HG03432 (cell line): ENCODE measurements around the gene AMHR2.

Experiments used
- ATAC-seq: cut with Tn5 transposase; IDR thresholded peaks from one replicate; pipeline ENCODE4 v1.9.1; 2021; ENCODE audit warnings: mild to moderate bottlenecking, moderate library complexity; ENCODE audit not compliant: unreplicated experiment

AMHR2 gene

DNA sequence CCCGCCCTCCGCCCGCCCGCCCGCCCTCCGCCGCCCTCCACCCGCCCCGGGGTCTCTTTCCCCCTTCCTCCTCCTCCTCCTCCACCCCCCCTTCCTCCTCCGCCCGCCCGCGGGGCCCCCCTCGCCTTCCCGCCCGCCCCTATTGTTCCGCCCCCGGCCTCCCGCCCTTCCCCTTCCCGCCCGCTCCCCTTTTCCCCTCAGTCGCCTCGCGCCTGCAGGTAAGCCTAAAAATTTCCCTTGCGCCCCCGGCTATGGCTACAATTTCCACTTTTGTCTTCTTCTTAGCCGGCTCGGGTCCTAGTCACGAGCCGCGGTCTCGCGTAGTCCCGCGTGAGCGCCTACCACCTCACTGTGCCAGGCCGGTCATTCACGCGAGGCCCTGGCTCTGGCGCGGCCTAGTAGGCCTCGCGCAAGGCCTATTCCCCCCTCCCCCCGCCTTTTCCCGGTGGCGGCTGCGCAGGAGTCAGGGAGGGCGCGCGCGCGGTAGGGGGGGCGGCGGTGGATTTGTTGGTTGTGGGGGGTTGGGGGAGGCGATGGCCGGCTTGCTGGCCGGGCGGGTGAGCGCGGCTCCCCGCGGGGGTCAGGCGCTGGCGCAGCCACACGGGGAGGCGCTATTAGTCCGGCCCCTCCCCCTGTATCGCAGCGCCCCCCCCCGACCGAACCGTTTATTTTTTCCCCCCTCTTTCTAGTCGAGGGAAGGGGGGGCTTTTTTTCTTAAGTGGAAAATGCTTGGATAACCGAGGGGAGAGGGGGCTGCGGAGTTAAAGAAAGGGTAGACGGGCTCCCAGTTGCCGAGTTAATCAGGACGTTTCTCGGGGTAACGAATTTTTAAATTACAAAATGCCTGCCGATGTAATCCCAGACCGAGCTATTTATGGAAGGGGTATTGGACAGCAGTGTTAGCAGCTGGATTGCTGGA, 28.8 kb downstream of the AMHR2 start:
- peak; percentile 31 for ATAC-seq

- no peak for ATAC-seq
Measured at GRCh38 chr12:53453953-53454640, 30.4 kb downstream of the AMHR2 start.

- ATAC-seq: no peak
Measured at GRCh38 chr12:53454707-53455106, 31.1 kb downstream of the AMHR2 start.

- ATAC-seq: no peak
Measured at GRCh38 chr12:53456654-53457366, 33.2 kb downstream of the AMHR2 start.

GRCh38 chr12:53459097-53459496, 35.4 kb downstream of the AMHR2 start:
- ATAC-seq: no peak

GRCh38 chr12:53461059-53461458, 37.4 kb downstream of the AMHR2 start:
- ATAC-seq: no peak

GRCh38 chr12:53461591-53461990, 37.9 kb downstream of the AMHR2 start:
- ATAC-seq: no peak

DNA sequence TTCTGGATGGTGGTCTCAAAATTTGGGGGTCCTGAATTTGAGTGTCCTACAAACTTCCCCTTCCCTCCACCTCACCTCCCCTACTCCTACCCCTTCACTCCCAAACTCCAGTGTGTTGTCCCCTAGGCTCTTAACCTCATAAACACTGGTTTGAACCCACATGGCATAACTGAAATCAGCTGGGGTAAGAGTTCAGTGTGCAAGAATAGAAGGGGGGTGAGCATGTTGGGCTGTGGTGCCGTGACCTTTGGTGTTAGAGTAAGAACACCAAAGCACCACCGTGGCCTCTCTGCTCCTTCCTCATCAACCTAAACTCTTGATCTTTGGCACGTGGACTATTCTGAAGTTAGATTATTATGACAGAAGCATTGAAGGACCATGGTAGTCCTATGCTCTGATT, 39.3 kb downstream of the AMHR2 start:
- no peak for ATAC-seq

- ATAC-seq: no peak
Measured at GRCh38 chr12:53463802-53464560, 40.3 kb downstream of the AMHR2 start.

DNA sequence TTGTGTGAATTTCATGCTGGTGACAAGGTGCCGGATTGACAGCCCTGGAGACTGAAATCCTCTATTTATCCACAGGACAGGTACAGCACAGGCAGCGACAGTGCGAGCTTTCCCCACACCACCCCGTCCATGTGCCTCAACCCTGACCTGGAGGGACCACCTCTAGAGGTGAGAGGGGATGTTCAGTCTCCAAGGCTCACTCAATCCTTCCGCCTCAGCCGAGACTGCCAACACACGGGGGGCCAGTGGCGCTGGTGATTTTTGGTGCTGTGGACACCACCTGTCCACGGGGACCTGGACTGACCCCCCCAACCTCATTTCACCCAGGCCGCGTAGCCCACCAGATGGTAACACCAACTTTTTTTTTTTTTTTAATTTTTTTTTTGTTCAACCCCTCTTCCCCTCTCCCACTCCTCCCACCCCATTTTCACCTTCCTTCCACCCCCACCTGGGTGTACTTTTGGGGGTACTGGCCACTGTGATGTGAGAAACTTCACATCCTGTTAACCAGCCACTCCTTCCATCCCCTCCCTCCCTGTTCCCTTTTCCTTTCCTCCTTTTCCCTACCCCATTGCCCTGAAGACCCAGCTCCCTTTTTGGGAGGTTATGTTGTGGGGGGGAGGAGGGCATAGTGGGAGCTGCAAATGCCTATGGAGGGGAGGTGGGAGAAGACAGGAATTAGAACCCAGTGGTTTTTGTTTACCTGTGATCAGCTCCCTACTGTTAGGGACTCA, 41.2 kb downstream of the AMHR2 start:
- no peak for ATAC-seq

DNA sequence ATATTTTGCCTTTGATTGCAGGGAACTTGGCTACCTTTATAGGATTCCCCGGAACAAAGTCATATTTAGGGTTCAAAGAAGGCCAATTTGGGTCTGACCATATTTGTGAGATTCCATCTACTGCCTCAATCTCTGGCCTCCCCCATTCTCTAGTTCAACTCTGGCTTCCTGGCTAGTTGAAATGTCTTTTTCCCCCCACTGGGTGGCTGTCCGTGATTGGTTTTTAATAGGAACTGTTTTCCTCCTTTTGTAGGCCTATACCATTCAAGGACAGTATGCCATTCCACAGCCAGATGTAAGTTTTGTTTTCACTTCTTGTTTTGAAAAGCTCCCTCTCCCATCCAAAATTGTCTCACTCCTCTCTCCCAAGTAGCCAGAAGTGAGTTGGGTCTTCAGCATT, 42.0 kb downstream of the AMHR2 start:
- no peak for ATAC-seq

DNA sequence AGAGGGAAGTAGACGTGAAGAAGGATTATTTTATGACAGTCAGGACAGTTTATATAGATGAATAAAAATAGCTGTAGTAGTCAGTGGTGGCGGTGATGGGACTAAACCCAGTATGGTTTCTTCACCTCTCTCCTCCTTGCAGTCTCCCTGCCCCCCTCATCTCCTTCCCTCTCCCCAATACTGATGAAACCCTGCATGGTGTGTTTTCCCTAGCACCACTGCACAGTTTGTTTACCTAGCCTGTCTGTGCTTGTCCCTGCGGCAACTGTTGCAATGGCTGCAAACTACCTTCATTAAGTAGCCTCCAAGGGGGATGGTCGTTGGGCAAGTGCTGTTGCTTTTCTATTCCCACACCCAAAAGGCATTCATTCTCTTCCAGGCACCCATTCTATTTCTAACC, 43.0 kb downstream of the AMHR2 start:
- ATAC-seq: no peak

GRCh38 chr12:53467082-53467481, 43.4 kb downstream of the AMHR2 start:
- no peak for ATAC-seq

- ATAC-seq: no peak
Measured at GRCh38 chr12:53467880-53468279, 44.2 kb downstream of the AMHR2 start.

- no peak for ATAC-seq
Measured at GRCh38 chr12:53468282-53468681, 44.6 kb downstream of the AMHR2 start.

- no peak for ATAC-seq
Measured at GRCh38 chr12:53472056-53472582, 48.5 kb downstream of the AMHR2 start.

- ATAC-seq: no peak
Measured at GRCh38 chr12:53474077-53474476, 50.4 kb downstream of the AMHR2 start.

DNA sequence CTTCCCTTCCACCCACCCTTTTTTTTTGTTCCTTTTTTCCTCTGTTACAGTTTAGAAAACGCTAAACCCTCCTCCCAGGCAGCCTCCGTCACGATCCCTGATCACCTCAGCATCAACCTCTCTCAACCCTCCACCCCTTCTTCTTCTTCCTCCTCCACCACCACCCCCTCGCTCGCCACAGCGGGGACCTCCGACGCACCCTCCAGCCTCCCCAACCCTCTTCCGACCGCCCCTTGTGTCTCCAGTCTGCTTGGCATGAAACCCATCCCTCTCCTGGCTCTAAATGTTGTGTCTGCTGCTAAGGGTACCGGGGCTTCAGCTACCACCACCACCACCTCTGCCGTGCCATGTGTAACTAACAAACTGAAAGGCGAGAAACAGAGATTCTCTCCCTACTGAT, 51.2 kb downstream of the AMHR2 start:
- no peak for ATAC-seq

- no peak for ATAC-seq
Measured at GRCh38 chr12:53476769-53477209, 53.1 kb downstream of the AMHR2 start.

- ATAC-seq: no peak
Measured at GRCh38 chr12:53478865-53479264, 55.2 kb downstream of the AMHR2 start.
